Activated CD8-positive, alpha-beta memory T cell treated with anti-CD3 and anti-CD28 coated beads for 48 hours (primary cell): ENCODE data around the gene KANSL1.
"Not testable (repeated sequence)": the region's sequence is repeated elsewhere in the genome, so short reads cannot be mapped to it uniquely, and the experiment has no call there.

Experiments
- DNase-seq, 3 experiments: peaks; one replicate each; pipeline ENCODE4 v3.0.0-alpha.2; 2020; ENCODE audit warnings: low read depth in 2 of 3, low spot score in 2 of 3

KANSL1 gene

GRCh38 chr17:46192439-46193150, 634 bp downstream of the KANSL1 start:
- DNase-seq = peak; percentile 27 to 42 (median 40)

- DNase-seq = no peak
Observed at GRCh38 chr17:46192189-46192438, 1.1 kb downstream of the KANSL1 start.

- DNase-seq = no peak
Observed at GRCh38 chr17:46191322-46192188, 1.7 kb downstream of the KANSL1 start.

GRCh38 chr17:46190763-46191162, 2.5 kb downstream of the KANSL1 start:
- DNase-seq = no peak

- not testable (repeated sequence) for DNase-seq
Observed at GRCh38 chr17:46186827-46187235, 6.4 kb downstream of the KANSL1 start.

GRCh38 chr17:46184696-46185095, 8.5 kb downstream of the KANSL1 start:
- no peak for DNase-seq

- not testable (repeated sequence) for DNase-seq
Observed at GRCh38 chr17:46183383-46183782, 9.8 kb downstream of the KANSL1 start.

- DNase-seq = no peak
Observed at GRCh38 chr17:46182961-46183360, 10.3 kb downstream of the KANSL1 start.

GRCh38 chr17:46181940-46182339, 11.3 kb downstream of the KANSL1 start:
- no peak for DNase-seq

GRCh38 chr17:46181316-46181715, 11.9 kb downstream of the KANSL1 start:
- DNase-seq = not testable (repeated sequence)

GRCh38 chr17:46180892-46181274, 12.3 kb downstream of the KANSL1 start:
- no peak for DNase-seq

- not testable (repeated sequence) for DNase-seq
Observed at GRCh38 chr17:46180185-46180891, 12.9 kb downstream of the KANSL1 start.

GRCh38 chr17:46179375-46179999, 13.7 kb downstream of the KANSL1 start:
- DNase-seq = no peak

- no peak for DNase-seq
Observed at GRCh38 chr17:46178550-46179214, 14.5 kb downstream of the KANSL1 start.

GRCh38 chr17:46176975-46177374, 16.3 kb downstream of the KANSL1 start:
- DNase-seq = no peak

GRCh38 chr17:46175891-46176290, 17.3 kb downstream of the KANSL1 start:
- no peak for DNase-seq

- DNase-seq = no peak
Observed at GRCh38 chr17:46173153-46173552, 20.1 kb downstream of the KANSL1 start.

GRCh38 chr17:46171939-46172338, 21.3 kb downstream of the KANSL1 start:
- DNase-seq = no peak

- no peak for DNase-seq
Observed at GRCh38 chr17:46170639-46171429, 22.4 kb downstream of the KANSL1 start.
